Measurements from ENCODE around the gene SEPTIN1. TPM values are rescaled to one million over a fixed set of nuclear protein-coding genes. Genes with fewer than 3 reads are reported as not detected.

The SEPTIN1 gene
- polyA plus RNA-seq, 1 experiment, result not detected

DNA sequence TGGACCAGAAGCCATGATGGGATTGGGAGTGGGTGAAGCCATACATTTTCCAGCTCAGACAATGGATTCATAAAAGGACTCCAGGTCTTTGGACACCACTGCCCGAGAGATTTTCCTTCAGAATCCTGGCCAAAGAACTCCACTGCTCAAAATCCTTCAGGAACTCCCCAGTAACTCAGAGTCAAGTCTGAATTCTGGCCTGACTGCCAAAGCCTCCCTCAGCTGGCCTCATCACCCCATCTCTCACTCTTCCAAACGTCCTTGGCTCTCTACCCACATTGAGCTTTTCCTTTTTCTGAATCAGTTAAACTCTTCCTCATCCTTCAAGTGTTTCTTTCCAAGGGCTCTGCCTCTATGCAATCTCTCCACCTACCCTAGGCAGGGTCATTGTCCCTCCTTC, 1.2 kb upstream of the SEPTIN1 start:
- no peak overlapping the region for H3K27ac ChIP-seq (ENCODE audit: low read depth, low read length)
- ChIA-PET CTCF (interaction anchor here (1.3 kb wide), 1 partner anchor 26 kb away, joined by 4 read pairs; no protein-coding TSS in a partner anchor), POLR2A (no interaction called here)
- H3K4me3 ChIP-seq (ENCODE audit: low read depth, low read length), result no peak overlapping the region
- H3K27me3 ChIP-seq (ENCODE audit: control insufficient read depth, insufficient read depth, low read length), result no peaks in the 10 kb centered on the region
- H3K9me3 ChIP-seq (ENCODE audit: control insufficient read depth, insufficient read depth, low read length), result no peaks in the 10 kb centered on the region; the same call in 1 of the 2 replicates
- no peak for DNase-seq (ENCODE audit: low read depth, low spot score)
- TF ChIP-seq, protein P1, sequence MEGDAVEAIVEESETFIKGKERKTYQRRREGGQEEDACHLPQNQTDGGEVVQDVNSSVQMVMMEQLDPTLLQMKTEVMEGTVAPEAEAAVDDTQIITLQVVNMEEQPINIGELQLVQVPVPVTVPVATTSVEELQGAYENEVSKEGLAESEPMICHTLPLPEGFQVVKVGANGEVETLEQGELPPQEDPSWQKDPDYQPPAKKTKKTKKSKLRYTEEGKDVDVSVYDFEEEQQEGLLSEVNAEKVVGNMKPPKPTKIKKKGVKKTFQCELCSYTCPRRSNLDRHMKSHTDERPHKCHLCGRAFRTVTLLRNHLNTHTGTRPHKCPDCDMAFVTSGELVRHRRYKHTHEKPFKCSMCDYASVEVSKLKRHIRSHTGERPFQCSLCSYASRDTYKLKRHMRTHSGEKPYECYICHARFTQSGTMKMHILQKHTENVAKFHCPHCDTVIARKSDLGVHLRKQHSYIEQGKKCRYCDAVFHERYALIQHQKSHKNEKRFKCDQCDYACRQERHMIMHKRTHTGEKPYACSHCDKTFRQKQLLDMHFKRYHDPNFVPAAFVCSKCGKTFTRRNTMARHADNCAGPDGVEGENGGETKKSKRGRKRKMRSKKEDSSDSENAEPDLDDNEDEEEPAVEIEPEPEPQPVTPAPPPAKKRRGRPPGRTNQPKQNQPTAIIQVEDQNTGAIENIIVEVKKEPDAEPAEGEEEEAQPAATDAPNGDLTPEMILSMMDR (IDR thresholded peaks at IDR 0.05; ENCODE audit: low read depth, low read length), result no peak

DNA sequence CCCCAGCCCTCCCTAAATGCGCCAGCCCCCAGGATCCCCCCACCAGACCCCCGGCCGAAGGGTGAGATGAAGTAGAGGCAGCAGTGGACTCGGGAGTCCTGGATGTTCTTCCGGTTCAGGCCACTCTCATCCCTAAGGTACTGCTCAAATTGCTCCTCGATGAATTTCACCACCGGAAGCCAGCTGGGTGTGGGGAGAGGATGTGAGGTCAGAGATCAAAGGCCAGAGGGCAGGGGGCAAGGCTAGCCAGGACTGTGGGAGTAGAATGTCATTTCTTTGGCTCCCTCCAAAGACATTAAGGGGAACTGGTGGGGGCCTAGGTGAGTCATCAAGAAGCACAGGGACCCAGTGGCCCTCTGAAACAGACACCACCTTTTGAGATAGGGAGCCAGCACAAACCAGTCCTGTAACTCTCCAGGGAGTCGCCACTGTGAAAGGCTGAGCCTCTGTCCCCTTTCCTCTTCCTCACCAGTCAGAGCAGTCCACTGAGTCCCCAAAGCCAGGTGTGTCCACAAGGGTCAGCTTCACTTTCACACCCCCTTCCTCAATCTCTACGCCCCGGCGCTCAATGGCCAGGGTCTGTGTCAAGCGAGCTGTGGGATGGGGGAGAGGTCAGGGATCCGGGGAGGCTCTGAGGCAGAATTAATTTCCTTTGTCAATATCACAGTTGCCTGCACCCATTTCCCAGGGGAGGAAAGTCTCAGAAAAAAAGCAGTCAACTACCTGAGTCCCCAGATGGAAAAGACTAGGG, 895 bp downstream of the SEPTIN1 start:
- DNase-seq (ENCODE audit: low read depth, low spot score), result no peak
- ChIA-PET POLR2A (no interaction called here), CTCF (no interaction called here)
- Histone ChIP-seq H3K27ac (ENCODE audit: low read depth, low read length) (no peak overlapping the region), H3K9me3 (ENCODE audit: control insufficient read depth, insufficient read depth, low read length) (no peaks in the 10 kb centered on the region; the same call in 1 of the 2 replicates), H3K27me3 (ENCODE audit: control insufficient read depth, insufficient read depth, low read length) (no peaks in the 10 kb centered on the region), H3K4me3 (ENCODE audit: low read depth, low read length) (no peak overlapping the region)
- TF ChIP-seq, protein P1 (IDR thresholded peaks at IDR 0.05; ENCODE audit: low read depth, low read length), result no peak

DNA sequence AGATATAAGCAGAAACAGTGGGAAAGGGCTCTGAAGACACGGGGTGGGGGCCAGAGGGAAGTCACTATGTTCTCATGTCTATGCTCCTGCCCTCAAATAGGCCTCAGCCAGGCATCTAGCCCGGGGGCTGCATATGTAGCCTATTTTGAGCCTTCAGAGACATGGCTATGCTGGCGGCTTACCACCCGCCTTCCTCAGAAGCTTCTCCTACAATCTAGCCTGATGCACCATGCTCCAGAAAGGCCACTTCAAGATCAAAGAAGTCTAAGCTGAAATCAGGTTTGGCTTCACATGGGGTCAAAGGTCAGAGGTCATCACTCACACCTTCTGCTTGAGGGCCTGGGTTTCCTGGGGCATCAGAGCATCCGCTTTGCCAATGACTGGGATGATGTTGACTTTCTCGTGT, 1.6 kb downstream of the SEPTIN1 start:
- Histone ChIP-seq H3K27me3 (ENCODE audit: control insufficient read depth, insufficient read depth, low read length) (no peaks in the 10 kb centered on the region), H3K9me3 (ENCODE audit: control insufficient read depth, insufficient read depth, low read length) (no peaks in the 10 kb centered on the region; the same call in 1 of the 2 replicates), H3K27ac (ENCODE audit: low read depth, low read length) (no peak overlapping the region), H3K4me3 (ENCODE audit: low read depth, low read length) (no peak overlapping the region)
- CTCF ChIA-PET, result no interaction called here
- TF ChIP-seq, protein P1 (IDR thresholded peaks at IDR 0.05; ENCODE audit: low read depth, low read length), result no peak
- POLR2A ChIA-PET, result no interaction called here
- DNase-seq (ENCODE audit: low read depth, low spot score), result no peak

DNA sequence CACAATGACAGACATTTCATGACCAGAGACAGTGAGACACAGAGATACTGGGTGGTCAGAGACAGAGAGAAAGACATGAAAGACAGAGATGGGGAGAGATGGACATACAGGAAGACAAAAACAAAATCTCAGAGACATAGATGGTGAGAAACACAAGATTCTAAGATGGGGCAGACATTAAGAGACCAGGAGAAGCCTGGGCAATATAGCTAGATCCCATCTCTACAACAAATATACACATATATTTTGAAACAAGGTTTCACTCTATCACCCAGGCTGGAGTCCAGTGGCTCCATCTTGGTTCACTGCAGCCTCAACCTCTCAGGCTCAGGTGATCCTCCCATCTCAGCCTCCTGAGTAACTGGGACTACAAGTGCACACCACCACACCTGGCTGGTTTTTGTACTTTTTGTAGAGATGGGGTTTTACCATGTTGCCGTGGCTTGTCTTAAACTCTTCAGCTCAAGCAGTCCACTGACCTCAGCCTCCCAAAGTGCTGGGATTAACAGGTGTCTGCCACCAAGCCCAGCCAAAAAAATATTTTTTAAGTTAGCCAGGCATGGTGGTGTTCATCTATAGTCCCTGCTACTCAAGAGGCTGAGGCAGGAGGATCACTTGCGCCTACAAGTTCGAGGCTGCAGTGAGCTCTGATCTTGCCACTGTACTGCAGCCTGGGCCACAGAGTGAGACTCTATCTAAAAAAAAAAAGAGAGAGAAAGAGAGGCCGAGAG, 2.1 kb downstream of the SEPTIN1 start:
- Histone ChIP-seq H3K27ac (ENCODE audit: low read depth, low read length) (no peak overlapping the region), H3K4me3 (ENCODE audit: low read depth, low read length) (no peak overlapping the region), H3K27me3 (ENCODE audit: control insufficient read depth, insufficient read depth, low read length) (no peaks in the 10 kb centered on the region), H3K9me3 (ENCODE audit: control insufficient read depth, insufficient read depth, low read length) (no peaks in the 10 kb centered on the region; the same call in 1 of the 2 replicates)
- no peak for DNase-seq (ENCODE audit: low read depth, low spot score)
- CTCF ChIA-PET, result interaction anchor here (0.6 kb wide), 1 partner anchor 314 kb away, joined by 3 read pairs; no protein-coding TSS in a partner anchor
- POLR2A ChIA-PET, result interaction anchor here (0.7 kb wide), 1 partner anchor 13 kb away, joined by 5 read pairs; no protein-coding TSS in a partner anchor
- TF ChIP-seq, protein P1 (IDR thresholded peaks at IDR 0.05; ENCODE audit: low read depth, low read length), result no peak

All from AG04450 (cell line).